Suprapubic skin (tissue), 3 donors: ENCODE measurements around the gene FIZ1.

Source experiments
- CTCF ChIP-seq, 2 donors: fragments of 200-600 bp in 1 of 2; fragments of 450-650 bp in 1 of 2; sonication (generic) in 1 of 2; IDR thresholded peaks; one replicate each; pipeline ENCODE4 v1.5.1; 2016 to 2019; ENCODE audit warnings: antibody characterized with exemption in 2 of 2, mild to moderate bottlenecking in 1 of 2, moderate library complexity in 1 of 2
- EP300 ChIP-seq: sonication (generic); formaldehyde crosslinking; IDR thresholded peaks from one replicate; pipeline ENCODE4 v1.6.1; 2017; ENCODE audit warnings: antibody characterized with exemption
- POLR2A ChIP-seq, 2 donors: fragments of 450-650 bp; IDR thresholded peaks; one replicate each; pipeline ENCODE4 v1.6.1; 2017; ENCODE audit warnings: antibody characterized with exemption in 2 of 2, mild to moderate bottlenecking in 2 of 2, moderate library complexity in 2 of 2

DNA sequence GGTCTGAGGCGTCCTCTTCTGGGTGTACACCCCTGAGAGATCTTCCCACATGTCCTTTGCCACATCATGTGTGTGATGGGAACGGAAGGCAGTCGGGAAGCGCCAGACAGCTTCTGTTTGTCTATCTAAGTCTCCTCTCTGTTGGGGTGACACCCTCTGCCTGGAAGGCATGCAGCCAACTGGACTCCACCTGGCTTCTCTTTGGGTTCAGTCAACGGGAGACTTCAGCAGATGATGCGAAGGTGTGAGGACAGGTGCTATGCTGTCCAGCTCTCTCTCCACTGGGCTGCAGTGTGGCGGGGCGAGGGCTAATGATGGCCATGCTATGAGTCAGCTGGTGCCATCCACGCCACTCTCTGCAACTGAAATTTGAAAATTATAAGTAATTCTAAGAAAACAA is 39.6 kb downstream of the FIZ1 start:
- no peak for TF ChIP-seq CTCF (IDR thresholded peaks at IDR 0.05)
- TF ChIP-seq EP300: no peak
- no peak for TF ChIP-seq POLR2A (IDR thresholded peaks at IDR 0.05)
